ENCODE data around the gene ASTL.

ASTL gene

GRCh38 chr2:96113367-96113677 lies 25.0 kb downstream of the ASTL start:
- H4K8ac ChIP-seq (ENCODE audit: low read length) = no peak overlapping the region
- peaks cover 0 to 6% of the 10 kb centered on the region in 2 experiments for H3K36me3 ChIP-seq (ENCODE audit: control insufficient read depth in 1 of 2, insufficient read depth in 2 of 2, low read depth in 1 of 2, low read length in 2 of 2)
- H3K4me2 ChIP-seq (ENCODE audit: low read length, poor library complexity, severe bottlenecking) = no peak overlapping the region
- no peak overlapping the region for H3K14ac ChIP-seq (ENCODE audit: low read length in 2 of 2)
- no peak overlapping the region for H2BK120ac ChIP-seq (ENCODE audit: low read depth, low read length)
- H3K9ac ChIP-seq (ENCODE audit: low read length) = no peak overlapping the region
- no peak overlapping the region for H2AFZ ChIP-seq (ENCODE audit: low read depth, low read length)
- H2AK5ac ChIP-seq (ENCODE audit: low read length, severe bottlenecking) = no peak overlapping the region
- no peak overlapping the region for H3K4ac ChIP-seq (ENCODE audit: low read depth in 1 of 2, low read length in 2 of 2)
- 92% methylated on average over 6 of the region's 7 CpGs for WGBS
- no peaks in the 10 kb centered on the region for H3K9me3 ChIP-seq (ENCODE audit: control insufficient read depth, low read length)
- H2BK5ac ChIP-seq (ENCODE audit: low read depth, low read length, poor library complexity, severe bottlenecking) = no peak overlapping the region
- H3K79me1 ChIP-seq (replicated peaks; ENCODE audit: low read length, poor library complexity, severe bottlenecking) = no peaks in the 10 kb centered on the region
- no peak for DNase-seq
- H4K91ac ChIP-seq (ENCODE audit: low read length) = no peak overlapping the region
- peaks cover 25% of the 10 kb centered on the region for H3K4me1 ChIP-seq (ENCODE audit: control insufficient read depth, insufficient read depth, low read depth, low read length)
- peaks cover 70 to 77% of the 10 kb centered on the region in 2 experiments for H3K27me3 ChIP-seq (ENCODE audit: control insufficient read depth in 1 of 2, insufficient read depth in 1 of 2, low read length in 2 of 2)
- no peak overlapping the region for H2BK12ac ChIP-seq (ENCODE audit: low read length in 2 of 2)
- no peak overlapping the region for H3K27ac ChIP-seq (ENCODE audit: low read length, poor library complexity, severe bottlenecking)
- H3K18ac ChIP-seq (ENCODE audit: low read depth in 1 of 2, low read length in 2 of 2) = no peak overlapping the region
- H3K23ac ChIP-seq (ENCODE audit: low read length in 2 of 2) = no peak overlapping the region
- no peak overlapping the region for H3K4me3 ChIP-seq (ENCODE audit: insufficient read depth in 1 of 2, low read depth in 1 of 2, low read length in 2 of 2)
- no peak overlapping the region for H2BK15ac ChIP-seq (ENCODE audit: low read depth, poor library complexity, severe bottlenecking)

GRCh38 chr2:96112501-96113366 lies 25.6 kb downstream of the ASTL start:
- Histone ChIP-seq H3K27ac (ENCODE audit: low read length, poor library complexity, severe bottlenecking) (no peak overlapping the region), H3K18ac (ENCODE audit: low read depth in 1 of 2, low read length in 2 of 2) (no peak overlapping the region), H3K36me3 (ENCODE audit: control insufficient read depth in 1 of 2, insufficient read depth in 2 of 2, low read depth in 1 of 2, low read length in 2 of 2) (peaks cover 0 to 6% of the 10 kb centered on the region in 2 experiments), H2AK5ac (ENCODE audit: low read length, severe bottlenecking) (no peak overlapping the region), H3K4ac (ENCODE audit: low read depth in 1 of 2, low read length in 2 of 2) (no peak overlapping the region), H3K4me3 (ENCODE audit: insufficient read depth in 1 of 2, low read depth in 1 of 2, low read length in 2 of 2) (no peak overlapping the region), H4K8ac (ENCODE audit: low read length) (no peak overlapping the region), H2BK5ac (ENCODE audit: low read depth, low read length, poor library complexity, severe bottlenecking) (no peak overlapping the region), H3K79me1 (replicated peaks; ENCODE audit: low read length, poor library complexity, severe bottlenecking) (no peaks in the 10 kb centered on the region), H3K9me3 (ENCODE audit: control insufficient read depth, low read length) (no peaks in the 10 kb centered on the region), H3K9ac (ENCODE audit: low read length) (no peak overlapping the region), H3K27me3 (ENCODE audit: control insufficient read depth in 1 of 2, insufficient read depth in 1 of 2, low read length in 2 of 2) (peaks cover 70 to 77% of the 10 kb centered on the region in 2 experiments), H3K4me2 (ENCODE audit: low read length, poor library complexity, severe bottlenecking) (no peak overlapping the region), H2AFZ (ENCODE audit: low read depth, low read length) (no peak overlapping the region), H3K23ac (ENCODE audit: low read length in 2 of 2) (no peak overlapping the region), H4K91ac (ENCODE audit: low read length) (no peak overlapping the region), H2BK120ac (ENCODE audit: low read depth, low read length) (no peak overlapping the region), H2BK12ac (ENCODE audit: low read length in 2 of 2) (no peak overlapping the region), H2BK15ac (ENCODE audit: low read depth, poor library complexity, severe bottlenecking) (no peak overlapping the region), H3K14ac (ENCODE audit: low read length in 2 of 2) (no peak overlapping the region), H3K4me1 (ENCODE audit: control insufficient read depth, insufficient read depth, low read depth, low read length) (peaks cover 25% of the 10 kb centered on the region)
- no peak for DNase-seq
- WGBS = 87% methylated on average over 9 of the region's 9 CpGs

GRCh38 chr2:96111823-96112500 lies 26.3 kb downstream of the ASTL start:
- no peak overlapping the region for H2AFZ ChIP-seq (ENCODE audit: low read depth, low read length)
- H2BK12ac ChIP-seq (ENCODE audit: low read length in 2 of 2) = no peak overlapping the region

GRCh38 chr2:96111257-96111640 lies 27.1 kb downstream of the ASTL start:
- no peak overlapping the region for H3K4me3 ChIP-seq (ENCODE audit: insufficient read depth in 1 of 2, low read depth in 1 of 2, low read length in 2 of 2)
- 91% methylated on average over 3 of the region's 4 CpGs for WGBS

More at GRCh38 chr2:96111823-96112500, 26.3 kb downstream of the ASTL start:
- Histone ChIP-seq H3K23ac (ENCODE audit: low read length in 2 of 2) (no peak overlapping the region), H3K18ac (ENCODE audit: low read depth in 1 of 2, low read length in 2 of 2) (no peak overlapping the region), H2BK15ac (ENCODE audit: low read depth, poor library complexity, severe bottlenecking) (no peak overlapping the region), H3K4me1 (ENCODE audit: control insufficient read depth, insufficient read depth, low read depth, low read length) (peaks cover 22% of the 10 kb centered on the region), H3K4ac (ENCODE audit: low read depth in 1 of 2, low read length in 2 of 2) (no peak overlapping the region), H4K91ac (ENCODE audit: low read length) (no peak overlapping the region), H2AK5ac (ENCODE audit: low read length, severe bottlenecking) (no peak overlapping the region), H3K79me1 (replicated peaks; ENCODE audit: low read length, poor library complexity, severe bottlenecking) (no peaks in the 10 kb centered on the region), H3K4me3 (ENCODE audit: insufficient read depth in 1 of 2, low read depth in 1 of 2, low read length in 2 of 2) (no peak overlapping the region), H2BK5ac (ENCODE audit: low read depth, low read length, poor library complexity, severe bottlenecking) (no peak overlapping the region), H3K9me3 (ENCODE audit: control insufficient read depth, low read length) (no peaks in the 10 kb centered on the region), H3K14ac (ENCODE audit: low read length in 2 of 2) (no peak overlapping the region), H3K27ac (ENCODE audit: low read length, poor library complexity, severe bottlenecking) (no peak overlapping the region), H4K8ac (ENCODE audit: low read length) (no peak overlapping the region), H3K36me3 (ENCODE audit: control insufficient read depth in 1 of 2, insufficient read depth in 2 of 2, low read depth in 1 of 2, low read length in 2 of 2) (peaks cover 0 to 6% of the 10 kb centered on the region in 2 experiments), H2BK120ac (ENCODE audit: low read depth, low read length) (no peak overlapping the region), H3K4me2 (ENCODE audit: low read length, poor library complexity, severe bottlenecking) (no peak overlapping the region), H3K27me3 (ENCODE audit: control insufficient read depth in 1 of 2, insufficient read depth in 1 of 2, low read length in 2 of 2) (peaks cover 70 to 76% of the 10 kb centered on the region in 2 experiments), H3K9ac (ENCODE audit: low read length) (no peak overlapping the region)
- DNase-seq = no peak
- WGBS = 90% methylated on average over 7 of the region's 7 CpGs

More at GRCh38 chr2:96111257-96111640, 27.1 kb downstream of the ASTL start:
- Histone ChIP-seq H2BK120ac (ENCODE audit: low read depth, low read length) (no peak overlapping the region), H2BK15ac (ENCODE audit: low read depth, poor library complexity, severe bottlenecking) (no peak overlapping the region), H2AK5ac (ENCODE audit: low read length, severe bottlenecking) (no peak overlapping the region), H3K79me1 (replicated peaks; ENCODE audit: low read length, poor library complexity, severe bottlenecking) (no peaks in the 10 kb centered on the region), H3K4ac (ENCODE audit: low read depth in 1 of 2, low read length in 2 of 2) (no peak overlapping the region), H3K14ac (ENCODE audit: low read length in 2 of 2) (no peak overlapping the region), H3K36me3 (ENCODE audit: control insufficient read depth in 1 of 2, insufficient read depth in 2 of 2, low read depth in 1 of 2, low read length in 2 of 2) (peaks cover 0 to 6% of the 10 kb centered on the region in 2 experiments), H3K4me2 (ENCODE audit: low read length, poor library complexity, severe bottlenecking) (no peak overlapping the region), H2BK5ac (ENCODE audit: low read depth, low read length, poor library complexity, severe bottlenecking) (no peak overlapping the region), H3K18ac (ENCODE audit: low read depth in 1 of 2, low read length in 2 of 2) (no peak overlapping the region), H3K23ac (ENCODE audit: low read length in 2 of 2) (no peak overlapping the region), H3K27ac (ENCODE audit: low read length, poor library complexity, severe bottlenecking) (no peak overlapping the region), H2BK12ac (ENCODE audit: low read length in 2 of 2) (no peak overlapping the region), H3K4me1 (ENCODE audit: control insufficient read depth, insufficient read depth, low read depth, low read length) (peaks cover 15% of the 10 kb centered on the region), H3K9ac (ENCODE audit: low read length) (no peak overlapping the region), H4K91ac (ENCODE audit: low read length) (no peak overlapping the region), H4K8ac (ENCODE audit: low read length) (no peak overlapping the region), H2AFZ (ENCODE audit: low read depth, low read length) (no peak overlapping the region), H3K27me3 (ENCODE audit: control insufficient read depth in 1 of 2, insufficient read depth in 1 of 2, low read length in 2 of 2) (peaks cover 71 to 76% of the 10 kb centered on the region in 2 experiments), H3K9me3 (ENCODE audit: control insufficient read depth, low read length) (no peaks in the 10 kb centered on the region)
- DNase-seq = no peak

All from mesenchymal stem cell (in vitro differentiated cells and primary cell).